Uterus (tissue), 4 donors: ENCODE data around the gene LITAF. TPM values are rescaled to one million over a fixed set of nuclear protein-coding genes. Genes with fewer than 3 reads are reported as not detected.

Source experiments
- DNase-seq, 2 donors: peaks; one replicate each; pipeline ENCODE4 v3.0.0-alpha.2; 2019 to 2020
- H3K27ac ChIP-seq, 2 donors: fragments of 200-600 bp; sonication (generic); 1 replicate in 1 of 2; 2 replicates in 1 of 2; pipeline ENCODE4 v1.5.1; 2016 to 2018
- H3K27me3 ChIP-seq, 2 donors: fragments of 200-600 bp; sonication (generic); one replicate each; pipeline ENCODE4 v1.5.1; 2018 to 2019; ENCODE audit warnings: control low read depth in 1 of 2
- H3K36me3 ChIP-seq, 2 donors: fragments of 200-600 bp; sonication (generic); one replicate each; pipeline ENCODE4 v1.5.1; 2019; ENCODE audit warnings: control low read depth in 1 of 2
- H3K4me1 ChIP-seq, 2 donors: fragments of 200-600 bp; sonication (generic); one replicate each; pipeline ENCODE4 v1.5.1; 2018 to 2019; ENCODE audit warnings: control low read depth in 1 of 2
- H3K4me3 ChIP-seq, 2 donors: fragments of 200-600 bp; sonication (generic); 1 replicate in 1 of 2; 2 replicates in 1 of 2; pipeline ENCODE4 v1.5.1; 2018 to 2019; ENCODE audit warnings: mild to moderate bottlenecking in 1 of 2
- H3K9me3 ChIP-seq, 2 donors: fragments of 200-600 bp; sonication (generic); one replicate each; pipeline ENCODE4 v1.5.1; 2019; ENCODE audit warnings: control low read depth in 1 of 2
- POLR2A ChIP-seq, 2 donors: fragments of 450-650 bp; IDR thresholded peaks; one replicate each; pipeline ENCODE4 v1.6.1; 2016; ENCODE audit warnings: antibody characterized with exemption in 2 of 2, mild to moderate bottlenecking in 1 of 2, moderate library complexity in 1 of 2
- intact Hi-C: fragments of 100-400 bp; cut with DNase I; formaldehyde crosslinking; loops from one replicate; pipeline ENCODE4 v1.15.1; 2023; ENCODE audit warnings: low total_unique reads
- total RNA-seq, 4 donors: library from RNA; depleted of rRNA in 3 of 4; stranded (reverse); fragments of >200 nt in 3 of 4; gene quantifications; one replicate each; pipeline versions ENCODE4 v1.1.0 to v1.2.4, GENCODE V29; 2014 to 2023
- TF ChIP-seq, protein P1 (sequence below), 4 experiments: fragments of 200-600 bp in 2 of 4; fragments of 450-650 bp in 2 of 4; sonication (generic) in 2 of 4; IDR thresholded peaks; one replicate each; pipeline ENCODE4 v1.5.1; 2016 to 2019; ENCODE audit warnings: antibody characterized with exemption in 4 of 4, mild to moderate bottlenecking in 2 of 4, moderate library complexity in 1 of 4
- donor health status: DM: yes; HTN: yes; CAD: no.

LITAF gene
- total RNA-seq, 4 donors from 2014 or later = 46.9 to 163 (median 73.2) TPM

DNA sequence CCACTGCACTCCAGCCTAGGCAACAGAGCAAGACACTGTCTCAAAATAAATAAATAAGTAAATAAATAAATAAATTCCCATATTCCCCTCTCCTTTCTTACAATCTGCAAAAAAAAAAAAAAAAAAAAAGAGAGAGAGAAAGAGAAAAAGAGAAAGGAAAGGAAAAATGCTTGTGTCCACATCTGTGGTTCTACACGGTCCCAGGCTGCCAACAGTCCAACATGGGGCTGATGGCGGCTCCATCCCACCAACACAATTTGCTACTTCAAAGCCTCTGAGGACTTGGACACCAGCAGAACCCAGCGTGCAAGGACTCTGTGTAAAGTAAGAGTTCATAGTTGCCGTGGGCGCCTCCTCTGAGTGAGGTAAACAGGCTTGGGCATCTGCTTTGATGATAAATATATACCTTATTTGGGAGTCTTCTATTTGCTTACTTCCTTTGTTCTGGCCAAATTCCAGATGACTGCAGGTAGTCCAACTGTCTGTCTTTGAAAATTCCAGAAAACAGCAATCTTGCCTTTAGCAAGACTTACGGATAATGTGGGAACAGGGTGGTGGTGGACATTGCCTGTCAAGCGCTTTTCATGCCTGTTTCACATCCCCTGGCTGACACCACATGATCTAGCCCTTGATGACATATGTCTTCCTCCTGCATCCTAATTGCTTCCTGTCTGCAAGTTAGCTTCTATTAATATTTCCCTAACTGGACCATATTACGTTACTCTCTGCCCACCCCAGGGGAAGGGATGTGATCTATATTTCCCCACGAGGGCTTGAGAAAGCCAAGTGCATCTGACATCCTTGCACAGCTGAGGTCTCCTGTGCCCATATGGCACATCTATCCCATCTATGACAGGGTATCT lies 10.1 kb downstream of the LITAF start:
- peak overlapping the region in 1 of 2 donors; percentile 5 for H3K27ac ChIP-seq
- intact Hi-C loops = no loop called here
- TF ChIP-seq, protein P1, sequence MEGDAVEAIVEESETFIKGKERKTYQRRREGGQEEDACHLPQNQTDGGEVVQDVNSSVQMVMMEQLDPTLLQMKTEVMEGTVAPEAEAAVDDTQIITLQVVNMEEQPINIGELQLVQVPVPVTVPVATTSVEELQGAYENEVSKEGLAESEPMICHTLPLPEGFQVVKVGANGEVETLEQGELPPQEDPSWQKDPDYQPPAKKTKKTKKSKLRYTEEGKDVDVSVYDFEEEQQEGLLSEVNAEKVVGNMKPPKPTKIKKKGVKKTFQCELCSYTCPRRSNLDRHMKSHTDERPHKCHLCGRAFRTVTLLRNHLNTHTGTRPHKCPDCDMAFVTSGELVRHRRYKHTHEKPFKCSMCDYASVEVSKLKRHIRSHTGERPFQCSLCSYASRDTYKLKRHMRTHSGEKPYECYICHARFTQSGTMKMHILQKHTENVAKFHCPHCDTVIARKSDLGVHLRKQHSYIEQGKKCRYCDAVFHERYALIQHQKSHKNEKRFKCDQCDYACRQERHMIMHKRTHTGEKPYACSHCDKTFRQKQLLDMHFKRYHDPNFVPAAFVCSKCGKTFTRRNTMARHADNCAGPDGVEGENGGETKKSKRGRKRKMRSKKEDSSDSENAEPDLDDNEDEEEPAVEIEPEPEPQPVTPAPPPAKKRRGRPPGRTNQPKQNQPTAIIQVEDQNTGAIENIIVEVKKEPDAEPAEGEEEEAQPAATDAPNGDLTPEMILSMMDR (IDR thresholded peaks at IDR 0.05) = no peak
- no peaks in the 10 kb centered on the region for H3K9me3 ChIP-seq
- H3K4me1 ChIP-seq = peaks cover 0 to 5% of the 10 kb centered on the region in 2 donors
- no peak overlapping the region for H3K4me3 ChIP-seq
- no peak for DNase-seq
- H3K36me3 ChIP-seq = no peaks in the 10 kb centered on the region
- H3K27me3 ChIP-seq = no peaks in the 10 kb centered on the region

GRCh38 chr16:11575223-11575589 lies 11.5 kb downstream of the LITAF start:
- Histone ChIP-seq H3K9me3 (no peaks in the 10 kb centered on the region), H3K27ac (peak overlapping the region; percentile 25 to 43), H3K4me1 (peaks cover 0 to 5% of the 10 kb centered on the region in 2 donors), H3K36me3 (no peaks in the 10 kb centered on the region), H3K27me3 (no peaks in the 10 kb centered on the region), H3K4me3 (no peak overlapping the region)
- TF ChIP-seq, protein P1 (IDR thresholded peaks at IDR 0.05) = no peak
- TF ChIP-seq POLR2A (IDR thresholded peaks at IDR 0.05) = no peak
- no peak for DNase-seq
- intact Hi-C loops = no loop called here

DNA sequence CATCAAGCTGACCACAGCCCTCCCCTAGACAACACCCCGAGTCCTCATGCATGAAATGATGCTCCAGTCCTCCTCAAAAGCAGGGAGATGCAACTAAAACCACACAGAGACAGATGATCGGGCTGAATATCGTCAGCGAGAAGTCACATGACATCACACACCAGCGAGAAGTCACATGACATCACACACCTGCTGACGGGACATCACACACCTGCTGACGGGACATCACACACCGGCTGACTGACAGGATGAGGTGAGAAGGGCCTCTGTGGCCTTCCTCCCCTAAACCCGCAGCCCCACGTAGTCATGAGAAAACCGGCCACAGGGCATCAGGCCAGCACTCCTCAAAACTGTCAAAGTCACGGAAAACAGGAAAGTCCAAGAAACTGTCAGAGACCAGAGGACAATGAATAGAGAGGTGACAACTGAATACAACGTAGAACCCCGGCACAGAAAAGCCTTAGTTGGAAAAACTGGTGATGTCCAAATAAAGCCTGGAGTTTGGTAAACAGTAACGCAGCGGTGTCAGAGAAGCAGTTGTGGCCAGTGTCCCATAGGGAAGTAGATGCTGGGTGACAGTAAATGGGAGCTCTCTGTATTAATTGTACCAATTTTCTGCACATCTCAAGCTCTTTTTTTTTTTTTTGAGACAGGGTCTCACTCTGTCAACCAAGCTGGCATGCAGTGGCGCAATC lies 14.3 kb downstream of the LITAF start:
- no peaks in the 10 kb centered on the region for H3K9me3 ChIP-seq
- intact Hi-C loops = no loop called here
- peak overlapping the region in 1 of 2 donors; percentile 47 for H3K27ac ChIP-seq
- no peaks in the 10 kb centered on the region for H3K27me3 ChIP-seq
- DNase-seq = no peak
- TF ChIP-seq, protein P1 (IDR thresholded peaks at IDR 0.05) = no peak
- TF ChIP-seq POLR2A (IDR thresholded peaks at IDR 0.05) = no peak
- H3K36me3 ChIP-seq = no peaks in the 10 kb centered on the region
- H3K4me3 ChIP-seq = no peak overlapping the region
- H3K4me1 ChIP-seq = peaks cover 0 to 5% of the 10 kb centered on the region in 2 donors

DNA sequence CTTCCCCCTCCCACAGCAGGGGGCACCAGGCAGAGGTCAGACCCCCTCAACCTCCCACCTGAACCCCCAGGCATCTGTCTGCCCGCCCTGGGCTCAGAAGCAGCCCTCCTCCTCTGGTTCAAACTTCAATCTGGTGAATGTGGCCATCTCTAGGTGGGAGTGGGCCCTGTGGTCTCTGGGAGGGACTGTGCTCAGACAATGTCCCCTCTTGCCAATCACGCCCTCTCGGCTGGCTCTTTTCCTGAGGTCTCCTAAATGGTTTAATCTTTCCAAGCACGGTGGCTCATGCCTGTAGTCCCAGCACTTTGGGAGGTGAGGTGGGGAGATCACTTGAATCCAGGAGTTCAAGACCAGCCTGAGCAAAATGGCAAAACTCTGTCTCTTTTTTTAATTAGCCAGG lies 15.2 kb downstream of the LITAF start:
- no peak for TF ChIP-seq POLR2A (IDR thresholded peaks at IDR 0.05)
- TF ChIP-seq, protein P1 (IDR thresholded peaks at IDR 0.05) = no peak
- H3K9me3 ChIP-seq = no peaks in the 10 kb centered on the region
- no peaks in the 10 kb centered on the region for H3K36me3 ChIP-seq
- no peaks in the 10 kb centered on the region for H3K27me3 ChIP-seq
- H3K4me3 ChIP-seq = no peak overlapping the region
- intact Hi-C loops = no loop called here
- DNase-seq = no peak
- H3K4me1 ChIP-seq = peaks cover 0 to 5% of the 10 kb centered on the region in 2 donors
- H3K27ac ChIP-seq = peak overlapping the region; percentile 2 to 47

- TF ChIP-seq, protein P1 (IDR thresholded peaks at IDR 0.05) = no peak
- no peak for TF ChIP-seq POLR2A (IDR thresholded peaks at IDR 0.05)
- Histone ChIP-seq H3K27me3 (no peaks in the 10 kb centered on the region), H3K36me3 (no peaks in the 10 kb centered on the region), H3K27ac (peak overlapping the region in 1 of 2 donors; percentile 47), H3K4me3 (no peak overlapping the region), H3K4me1 (peaks cover 0 to 5% of the 10 kb centered on the region in 2 donors), H3K9me3 (no peaks in the 10 kb centered on the region)
- intact Hi-C loops = no loop called here
- no peak for DNase-seq
These were observed 15.9 kb downstream of the LITAF start for GRCh38 chr16:11570806-11571205.
